COR-L47 (cell line): ENCODE data around the gene CDK14.
"Not testable (repeated sequence)": the region's sequence is repeated elsewhere in the genome, so short reads cannot be mapped to it uniquely, and the experiment has no call there.

Source experiments
- DNase-seq: peaks from one replicate; lab custom pipeline; 2025; lab: John Stamatoyannopoulos, UW

Gene CDK14

DNA sequence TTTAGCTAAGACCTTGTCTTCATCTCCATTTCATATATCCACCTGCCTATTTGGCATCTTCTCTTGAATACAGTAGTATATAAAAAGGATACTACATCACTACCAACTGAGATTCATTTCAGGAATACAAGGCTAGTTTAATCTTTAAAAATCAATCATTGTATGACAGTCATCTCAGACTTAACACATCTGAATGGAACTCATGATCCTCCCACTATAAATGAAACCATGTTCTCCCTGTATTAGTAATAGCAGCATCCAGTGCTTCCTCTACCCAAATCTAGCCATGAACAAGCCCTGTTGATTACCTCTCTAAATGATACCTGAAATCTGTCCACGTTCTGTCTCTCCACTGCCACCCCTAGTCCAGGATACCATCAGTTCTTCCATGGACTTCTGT, 196.2 kb downstream of the CDK14 start:
- no peak for DNase-seq

DNA sequence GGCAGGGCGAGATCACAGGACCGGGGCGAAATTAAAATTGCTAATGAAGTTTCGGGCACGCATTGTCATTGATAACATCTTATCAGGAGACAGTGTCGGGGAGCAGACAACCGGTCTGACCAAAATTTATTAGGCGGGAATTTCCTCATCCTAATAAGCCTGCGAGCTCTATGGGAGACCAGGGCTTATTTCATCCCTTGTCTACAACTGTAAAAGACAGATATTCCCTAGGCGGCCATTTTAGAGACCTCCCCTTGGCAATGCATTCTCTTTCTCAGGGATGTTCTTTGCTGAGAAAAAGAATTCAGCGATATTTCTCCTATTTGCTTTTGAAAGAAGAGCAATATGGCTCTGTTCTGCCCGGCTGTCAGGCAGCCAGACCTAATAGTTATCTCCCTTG, 198.1 kb downstream of the CDK14 start:
- not testable (repeated sequence) for DNase-seq

DNA sequence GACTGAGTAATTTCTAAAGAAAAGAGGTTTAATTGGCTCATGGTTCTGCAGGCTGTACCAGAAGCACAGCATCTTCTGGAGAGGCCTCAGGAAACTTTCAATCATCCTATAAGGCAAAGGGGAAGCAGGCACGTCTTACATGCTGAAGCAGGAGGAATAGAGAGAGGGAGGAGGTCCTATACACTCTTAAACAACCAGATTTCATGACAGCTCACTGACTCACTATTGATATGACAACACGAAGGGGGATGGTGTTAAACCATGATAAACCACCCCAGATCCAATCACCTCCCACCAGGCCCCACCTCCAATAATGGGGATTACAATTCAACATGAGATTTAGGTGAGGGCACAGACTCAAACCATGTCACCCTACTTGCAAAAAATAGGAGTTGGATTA, 201.5 kb downstream of the CDK14 start:
- no peak for DNase-seq

DNA sequence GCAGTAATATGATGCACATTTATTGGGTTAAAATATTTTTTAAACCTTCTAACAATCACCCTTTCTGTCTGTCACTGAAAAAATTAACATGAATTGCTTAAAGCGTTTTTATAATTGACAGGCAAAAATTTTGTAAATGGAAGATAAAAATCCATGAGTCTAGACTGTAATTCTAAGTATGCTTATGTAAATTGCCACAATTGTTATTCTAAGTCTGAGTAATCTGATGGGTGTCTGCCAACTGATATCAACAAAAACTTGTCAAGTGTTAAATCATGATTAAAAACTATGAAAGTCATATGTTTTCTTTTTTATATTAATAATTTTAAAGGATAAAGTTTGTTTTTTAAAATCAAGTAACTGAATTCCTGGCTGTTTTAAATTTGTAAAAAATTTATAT, 208.2 kb downstream of the CDK14 start:
- DNase-seq, result no peak

DNA sequence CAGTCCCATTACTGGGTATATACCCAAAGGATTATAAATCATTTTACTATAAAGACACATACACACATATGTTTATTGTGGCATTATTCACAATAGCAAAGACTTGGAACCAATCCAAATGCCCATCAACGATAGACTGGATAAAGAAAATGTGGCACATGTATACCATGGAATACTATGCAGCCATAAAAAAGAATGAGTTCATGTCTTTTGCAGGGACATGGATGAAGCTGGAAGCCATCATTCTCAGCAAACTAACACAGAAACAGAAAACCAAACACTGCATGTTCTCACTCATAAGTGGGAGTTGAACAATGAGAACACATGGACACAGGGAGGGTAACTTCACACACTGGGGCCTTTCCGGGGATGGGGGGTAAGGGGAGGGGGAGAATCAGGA, 219.4 kb downstream of the CDK14 start:
- DNase-seq, result not testable (repeated sequence)

DNA sequence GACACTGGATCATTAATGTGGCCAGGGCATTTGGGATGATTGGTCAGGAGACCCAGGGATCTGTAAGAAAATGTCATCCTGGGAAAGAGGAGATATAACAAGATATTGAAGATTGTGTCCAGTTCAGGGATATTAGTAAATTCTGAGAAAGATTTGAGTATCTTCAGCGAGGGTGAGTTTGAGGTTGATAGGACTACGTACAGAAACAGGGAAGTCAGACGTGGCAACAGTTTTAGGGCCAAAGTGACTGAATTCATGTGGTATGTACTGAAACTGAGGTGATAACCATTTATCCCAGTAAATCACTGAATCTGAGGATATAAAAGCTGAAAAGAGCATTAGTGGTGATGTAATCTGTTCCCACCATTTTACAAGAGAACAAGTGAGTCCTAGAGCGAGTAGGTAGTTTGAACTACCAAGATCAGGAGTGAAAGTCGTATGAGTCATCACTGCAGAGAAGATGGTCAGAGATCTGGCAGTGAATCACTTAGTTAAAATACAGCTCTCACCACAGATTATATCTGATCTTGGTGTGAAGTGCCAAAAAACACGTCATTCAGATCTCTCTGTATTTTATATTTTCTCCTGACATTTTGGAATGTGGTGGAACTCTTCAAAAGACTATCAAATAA, 220.5 kb downstream of the CDK14 start:
- no peak for DNase-seq

DNA sequence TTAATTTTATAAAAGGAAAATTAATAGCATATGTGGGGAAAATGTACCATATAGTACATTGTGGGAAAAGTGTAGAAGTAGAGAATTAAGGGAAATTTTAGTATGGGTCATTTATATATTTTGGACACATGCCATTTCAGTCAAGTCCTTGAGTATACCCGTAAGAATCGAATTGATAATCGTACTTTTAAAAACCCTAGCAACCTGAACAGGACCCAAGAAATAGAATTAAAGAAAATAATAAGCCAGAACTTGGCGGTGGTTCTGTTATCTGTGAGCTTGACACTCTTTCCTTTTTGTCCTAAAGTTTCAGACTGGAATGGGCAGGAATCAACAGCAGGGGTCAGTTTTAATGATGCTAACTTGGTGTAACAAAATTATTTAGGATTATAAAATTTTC, 221.0 kb downstream of the CDK14 start:
- no peak for DNase-seq

DNA sequence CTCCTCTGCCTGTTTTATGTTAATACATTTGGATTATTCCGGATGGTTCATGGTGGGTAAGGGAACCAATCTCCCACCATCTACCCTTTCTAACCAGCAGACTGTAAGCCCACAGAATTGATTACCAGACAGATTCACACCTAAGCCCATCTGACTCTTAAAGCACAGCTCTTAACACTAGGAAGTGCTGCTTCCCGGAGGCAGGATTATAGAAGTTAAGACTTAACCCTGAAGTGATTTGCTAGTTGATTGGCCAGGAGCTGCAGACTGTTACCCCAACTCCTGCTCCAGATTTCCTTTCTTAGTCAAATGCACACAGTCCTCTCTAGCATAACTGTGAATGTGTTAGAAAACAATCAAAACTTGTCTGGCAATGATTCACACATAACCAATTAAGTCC, 221.7 kb downstream of the CDK14 start:
- no peak for DNase-seq

DNA sequence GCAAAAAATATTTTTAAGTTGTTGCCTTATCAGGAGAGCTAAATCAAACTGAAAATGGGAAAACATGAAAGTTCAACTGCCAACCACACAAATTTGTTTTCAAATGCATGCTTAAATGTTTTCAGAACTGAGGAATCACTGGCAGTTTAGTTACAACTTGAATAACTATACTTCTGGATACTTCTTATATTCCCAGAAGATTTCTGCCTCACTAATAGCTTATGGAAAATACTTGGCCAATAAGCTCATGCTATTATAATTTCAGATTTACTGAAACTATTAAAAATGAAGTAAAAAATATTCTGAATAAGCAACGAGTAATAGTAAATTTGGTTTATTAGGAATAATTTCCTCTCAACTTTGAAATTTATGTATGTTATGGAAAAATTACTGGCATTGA, 222.2 kb downstream of the CDK14 start:
- no peak for DNase-seq

DNA sequence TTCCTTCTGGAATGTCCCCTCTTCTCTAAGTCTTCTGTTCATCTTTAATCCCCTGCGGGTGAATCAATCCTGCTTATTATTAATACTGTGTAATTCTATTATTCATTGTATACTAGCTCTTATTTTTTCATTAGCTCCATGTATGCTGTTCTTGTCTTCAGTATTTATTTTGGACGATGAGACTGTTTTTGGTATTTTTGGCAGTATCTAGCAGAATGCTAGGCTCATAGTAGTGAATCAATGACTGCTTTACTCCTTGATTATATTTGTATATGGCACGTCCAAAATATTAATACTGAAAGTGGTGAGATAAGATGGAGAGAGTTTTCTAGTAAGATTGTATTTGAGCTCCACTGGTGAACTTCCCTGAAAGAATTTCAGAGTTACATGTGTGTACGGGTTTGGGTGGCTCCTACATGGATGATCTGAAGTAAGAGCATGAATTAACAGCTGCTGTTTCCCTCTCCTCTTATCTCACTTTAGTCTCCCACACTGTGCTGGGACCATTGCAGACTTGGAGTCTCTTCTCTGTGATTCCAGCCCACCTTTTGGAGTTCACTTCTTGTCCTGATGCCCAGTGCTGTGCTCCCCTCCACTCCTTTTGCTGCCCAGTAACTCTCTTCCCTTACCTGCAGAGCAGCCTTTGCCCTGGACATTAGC, 226.0 kb downstream of the CDK14 start:
- DNase-seq, result no peak

DNA sequence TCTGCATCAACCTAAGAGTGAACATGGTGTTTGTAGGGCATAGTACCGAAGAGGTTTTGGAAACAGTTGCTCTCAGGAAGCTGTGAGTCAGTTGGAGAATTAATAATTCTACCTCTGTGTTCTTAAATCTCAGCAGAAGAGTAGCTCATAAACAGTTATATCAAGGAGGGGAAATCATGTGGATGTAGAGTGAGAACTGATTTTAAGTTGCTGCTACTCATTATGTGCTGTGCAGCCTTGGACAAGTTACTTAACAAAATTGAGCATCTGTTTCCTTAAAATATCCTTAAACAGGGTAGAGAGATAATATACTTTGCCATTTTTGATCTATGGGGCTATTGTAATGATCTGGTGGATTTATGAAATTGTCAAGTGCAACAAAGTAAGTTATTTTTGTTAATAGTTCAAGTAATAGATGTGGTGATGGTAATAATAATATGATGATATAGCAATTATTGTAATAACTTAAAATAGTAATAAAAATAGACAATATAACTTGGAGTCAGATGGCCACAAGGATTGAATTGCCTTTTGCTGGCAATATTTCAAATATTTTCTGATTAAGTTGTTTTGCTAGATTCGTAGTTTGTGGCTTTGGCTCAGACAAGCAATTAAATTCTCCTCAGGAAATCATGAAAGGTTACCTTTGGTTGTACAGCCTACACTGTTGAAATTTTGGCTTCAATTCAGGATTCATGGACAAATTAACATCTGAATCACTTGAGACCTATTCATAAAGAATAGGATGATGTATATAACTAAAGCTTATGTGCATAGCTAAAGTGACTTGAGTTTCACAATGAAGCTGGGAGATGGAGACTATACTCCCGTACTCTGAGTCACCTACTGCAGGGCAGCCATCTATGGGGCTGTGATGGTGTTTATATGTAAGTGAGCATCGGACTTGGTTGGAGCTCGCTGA, 228.5 kb downstream of the CDK14 start:
- peak; percentile 1 for DNase-seq

DNA sequence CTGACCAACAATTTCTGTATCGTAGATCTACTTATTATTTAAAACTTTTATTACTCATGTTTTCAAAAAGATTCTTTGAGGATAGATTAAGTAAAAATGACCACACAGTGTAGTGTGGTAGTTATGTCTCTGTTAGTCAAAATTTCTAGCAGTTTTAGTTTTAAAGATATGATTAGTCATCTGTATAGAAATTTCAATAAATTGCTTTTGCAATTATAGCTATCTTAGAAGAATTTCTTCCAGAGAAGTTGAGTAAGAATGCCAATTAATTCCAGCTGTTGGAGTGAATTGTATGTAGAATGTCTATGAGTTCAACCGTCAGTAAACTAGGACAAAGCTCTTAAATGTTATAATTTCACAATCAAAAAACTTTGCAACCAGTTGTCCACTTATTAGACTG, 229.7 kb downstream of the CDK14 start:
- no peak for DNase-seq

DNA sequence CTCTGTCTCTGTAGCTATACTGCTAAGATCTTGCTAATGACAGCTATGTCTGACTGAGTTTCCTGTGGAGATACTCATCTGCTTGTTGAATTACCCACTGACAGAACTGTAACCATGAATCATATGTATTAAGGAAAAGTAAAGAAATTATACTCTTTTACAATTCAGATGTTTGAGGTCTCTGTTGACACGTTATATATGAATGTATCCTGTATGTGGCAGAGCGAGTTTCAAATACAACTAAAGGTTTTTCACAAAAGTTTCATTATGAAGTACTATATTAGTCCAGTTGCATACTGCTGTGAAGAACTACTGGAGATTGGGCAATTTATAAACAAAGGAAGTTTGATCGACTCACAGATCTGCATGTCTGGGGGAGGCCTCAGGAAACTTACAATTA, 232.5 kb downstream of the CDK14 start:
- DNase-seq, result no peak

DNA sequence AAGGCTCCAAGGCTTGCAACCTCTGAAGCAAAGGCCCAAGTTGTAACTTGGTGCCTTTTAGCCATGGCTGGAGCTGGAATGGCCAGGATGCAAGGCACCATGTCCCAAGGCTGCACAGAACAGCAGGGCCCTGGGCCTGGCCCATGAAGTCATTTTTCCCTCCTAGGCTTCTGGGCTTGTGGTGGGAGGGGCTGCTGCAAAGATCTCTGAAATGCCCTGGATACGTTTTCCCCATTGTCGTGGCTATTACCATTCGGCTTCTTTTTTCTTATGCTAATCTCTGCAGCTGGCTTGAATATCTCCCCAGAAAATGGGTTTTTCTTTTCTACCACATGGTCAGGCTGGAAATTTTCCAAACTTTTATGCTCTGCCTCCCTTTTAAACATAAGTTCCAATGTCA, 234.2 kb downstream of the CDK14 start:
- DNase-seq, result no peak

DNA sequence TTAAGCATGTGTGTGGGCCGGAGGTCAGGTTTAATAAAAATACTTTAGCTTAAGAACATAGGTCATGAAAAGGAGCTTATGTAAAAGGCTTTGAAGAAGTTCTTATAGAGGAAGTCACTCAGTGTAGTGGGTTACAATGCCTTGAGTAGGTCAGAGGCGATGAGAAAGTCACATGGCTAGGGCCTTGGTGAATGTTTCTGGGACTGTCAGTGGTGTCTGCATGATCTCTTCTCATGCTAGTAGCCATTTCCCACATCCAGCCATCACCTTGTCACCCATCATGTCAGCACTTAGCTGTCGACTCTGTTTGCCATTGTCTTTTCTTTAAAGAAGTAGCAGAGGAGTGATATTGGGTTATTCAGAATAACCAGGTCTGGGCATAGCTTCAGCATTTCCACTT, 236.6 kb downstream of the CDK14 start:
- no peak for DNase-seq

DNA sequence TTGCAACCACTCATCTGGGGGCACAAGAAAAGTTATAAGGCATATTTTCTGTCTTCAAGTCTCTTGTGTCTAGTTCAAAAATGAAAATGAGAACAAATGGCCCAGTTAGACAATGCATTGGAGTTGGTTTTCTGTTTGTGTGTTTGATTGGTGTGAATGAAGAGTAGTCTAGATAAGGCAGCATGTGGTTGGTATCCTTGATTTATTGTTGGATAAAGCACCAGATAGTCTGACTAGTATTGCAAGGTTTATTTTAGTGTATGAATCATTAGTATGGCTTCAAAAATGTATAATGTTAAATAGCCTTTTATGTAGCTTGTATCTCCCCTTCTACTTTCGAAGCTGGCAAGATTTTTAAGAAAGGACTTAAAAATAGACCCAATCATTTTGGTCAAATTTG, 237.3 kb downstream of the CDK14 start:
- no peak for DNase-seq

DNA sequence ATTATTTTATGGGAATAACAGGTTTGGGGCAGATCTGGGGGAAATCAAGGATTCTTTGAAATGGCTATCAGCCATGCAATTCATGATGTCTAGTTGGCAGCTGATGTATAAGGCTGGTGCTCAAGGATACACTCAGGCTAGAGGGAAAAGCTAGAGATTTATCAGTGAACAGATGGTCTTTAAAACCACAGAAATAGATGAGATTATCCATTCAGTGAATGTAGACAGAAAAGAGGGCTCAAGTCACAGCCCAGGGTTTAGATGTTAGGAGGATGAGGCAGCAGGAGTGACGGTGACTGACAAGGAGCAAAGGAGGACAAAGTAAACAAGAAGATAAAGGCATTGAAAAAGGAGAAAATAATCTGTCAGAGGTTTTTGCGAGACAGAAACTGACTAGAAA, 238.7 kb downstream of the CDK14 start:
- DNase-seq, result no peak

DNA sequence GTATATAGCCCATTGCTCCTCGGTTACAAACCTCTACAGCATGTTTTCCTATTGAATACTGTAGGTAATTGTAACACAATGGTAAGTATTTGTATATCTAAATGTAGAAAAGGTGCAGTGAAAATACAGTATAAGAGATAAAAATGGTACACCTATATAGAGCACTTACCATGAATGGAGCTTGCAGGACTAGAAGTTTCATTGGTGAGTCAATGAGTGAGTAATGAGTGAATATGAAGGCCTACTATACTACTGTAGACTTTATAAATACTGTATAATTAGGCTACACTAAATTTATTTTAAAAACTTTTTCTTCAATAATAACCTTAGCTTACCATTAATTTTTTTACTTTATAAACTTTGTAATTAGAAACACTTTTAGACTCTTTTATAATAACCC, 239.7 kb downstream of the CDK14 start:
- no peak for DNase-seq

DNA sequence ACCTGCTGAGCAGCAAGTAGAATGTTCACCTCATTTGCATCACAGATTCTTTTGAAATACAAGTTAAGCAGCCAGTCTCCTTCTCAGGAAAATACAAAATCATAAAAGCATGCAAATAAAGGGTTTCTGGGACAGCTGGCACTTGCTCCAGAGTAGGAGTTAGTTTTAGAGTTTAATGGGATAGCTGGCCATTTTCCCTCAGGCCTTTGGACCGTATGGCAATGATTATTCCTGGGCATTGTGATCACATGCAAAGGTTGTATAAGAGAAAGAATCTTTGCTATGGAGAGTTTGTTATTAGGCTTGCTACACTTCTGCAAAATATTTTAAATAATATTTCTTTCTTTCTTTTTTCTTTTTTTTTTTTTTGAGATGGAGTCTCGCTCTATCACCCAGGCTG, 240.8 kb downstream of the CDK14 start:
- DNase-seq, result no peak

DNA sequence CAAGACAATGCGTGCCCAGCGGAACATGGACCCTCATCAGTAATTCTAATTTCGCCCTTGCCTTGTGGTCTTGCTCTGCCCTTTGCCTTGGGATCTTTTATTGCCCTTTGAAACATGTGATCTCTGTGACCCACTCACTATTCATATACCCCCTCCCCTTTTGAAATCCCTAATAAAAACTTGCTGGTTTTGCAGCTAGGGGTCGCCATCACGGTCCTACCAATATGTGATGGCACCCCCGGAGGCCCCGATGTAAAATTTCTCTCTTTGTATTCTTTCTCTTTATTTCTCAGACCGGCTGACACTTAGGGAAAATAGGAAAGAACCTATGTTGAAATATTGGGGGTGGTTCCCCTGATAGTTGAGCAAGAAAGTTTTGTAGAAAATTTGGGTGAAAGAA, 242.7 kb downstream of the CDK14 start:
- no peak for DNase-seq

DNA sequence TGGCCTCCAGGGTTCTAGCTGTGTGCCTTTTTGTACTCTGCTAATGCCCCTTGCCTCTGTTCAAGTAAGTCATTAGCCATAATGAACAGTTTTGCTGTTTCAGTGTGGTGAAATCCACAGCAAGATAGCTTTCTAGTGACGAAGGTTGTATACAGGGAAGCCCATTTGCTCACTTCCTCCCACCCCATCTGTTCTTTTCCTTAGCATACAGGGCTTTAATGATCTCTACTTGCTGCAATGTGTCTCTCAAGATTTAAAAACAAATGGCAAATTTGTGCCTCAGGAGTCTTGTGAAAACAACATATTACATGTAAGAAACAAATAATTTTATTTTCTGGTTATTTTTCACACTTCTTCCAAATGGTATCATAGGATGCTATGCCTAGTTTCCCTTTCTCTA, 243.2 kb downstream of the CDK14 start:
- DNase-seq, result no peak

DNA sequence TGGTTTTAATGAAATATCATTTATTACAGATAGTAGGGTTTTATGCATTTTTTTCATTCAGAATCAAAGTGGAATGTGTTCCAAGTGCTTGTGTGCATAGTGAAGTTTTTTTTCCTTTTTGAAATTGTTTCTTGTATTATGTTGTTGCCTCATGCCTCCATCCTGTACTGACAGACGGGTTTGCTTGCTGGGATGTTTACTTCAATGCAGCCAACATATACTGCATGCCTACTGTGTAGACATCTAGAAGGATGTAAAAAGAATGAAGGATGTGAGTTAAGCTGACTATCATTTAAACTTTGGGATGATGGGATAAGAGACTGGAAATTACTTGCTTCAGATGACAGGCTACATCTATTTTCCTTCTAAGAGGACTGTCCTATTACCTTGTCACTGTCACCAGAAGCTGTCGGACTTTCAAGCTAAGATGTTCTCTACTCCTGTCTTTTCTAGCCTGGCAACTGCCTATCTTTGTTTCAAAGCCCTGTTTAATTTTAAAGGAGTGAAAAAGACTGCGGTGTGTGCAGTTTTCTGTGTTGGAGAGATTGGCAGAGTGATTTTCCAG, 243.7 kb downstream of the CDK14 start:
- no peak for DNase-seq
